Smooth muscle cell (in vitro differentiated cells): Measurements from ENCODE around the gene HEYL. TPM values are rescaled to one million over a fixed set of nuclear protein-coding genes. Genes with fewer than 3 reads are reported as not detected.

Experiments
- DNase-seq: peaks from one replicate; lab custom pipeline; 2025; ENCODE audit not compliant: unreplicated experiment; lab: John Stamatoyannopoulos, UW
- H2AFZ ChIP-seq: fragments of 200-600 bp; sonication (generic); 2 replicates; pipeline ENCODE4 v1.6.0; 2016; ENCODE audit warnings: antibody characterized with exemption, low read depth, mild to moderate bottlenecking
- H3F3A ChIP-seq: fragments of 200-600 bp; sonication (generic); 2 replicates; pipeline ENCODE4 v1.6.0; 2017; ENCODE audit warnings: antibody characterized with exemption, low read depth
- H3K27ac ChIP-seq: fragments of 200-600 bp; sonication (generic); 2 replicates; pipeline ENCODE4 v1.5.1; 2016; ENCODE audit warnings: low read depth, mild to moderate bottlenecking
- H3K27me3 ChIP-seq: fragments of 200-600 bp; sonication (generic); 2 replicates; pipeline ENCODE4 v1.6.1; 2016; ENCODE audit warnings: low read depth, mild to moderate bottlenecking
- H3K36me3 ChIP-seq: fragments of 200-600 bp; sonication (generic); 2 replicates; pipeline ENCODE4 v1.5.1; 2016; ENCODE audit warnings: low read depth
- H3K4me1 ChIP-seq: fragments of 200-600 bp; sonication (generic); 2 replicates; pipeline ENCODE4 v1.5.1; 2016; ENCODE audit warnings: low read depth
- H3K4me2 ChIP-seq: fragments of 200-600 bp; sonication (generic); 2 replicates; pipeline ENCODE4 v1.6.0; 2016; ENCODE audit warnings: mild to moderate bottlenecking
- H3K4me3 ChIP-seq: fragments of 200-600 bp; sonication (generic); 2 replicates; pipeline ENCODE4 v1.5.1; 2016; ENCODE audit warnings: mild to moderate bottlenecking
- H3K79me2 ChIP-seq: fragments of 200-600 bp; sonication (generic); 2 replicates; pipeline ENCODE4 v1.6.0; 2016; ENCODE audit warnings: low read depth, mild to moderate bottlenecking
- H3K9ac ChIP-seq: fragments of 200-600 bp; sonication (generic); 2 replicates; pipeline ENCODE4 v1.6.0; 2016; ENCODE audit warnings: low read depth
- H3K9me3 ChIP-seq: fragments of 200-600 bp; sonication (generic); replicated peaks from 2 replicates; pipeline ENCODE4 v1.5.1; 2016; ENCODE audit warnings: low read depth
- H4K20me1 ChIP-seq: fragments of 200-600 bp; sonication (generic); 2 replicates; pipeline ENCODE4 v1.6.0; 2016; ENCODE audit warnings: low read depth
- CTCF ChIP-seq: fragments of 200-600 bp; sonication (generic); IDR thresholded peaks from 2 replicates; pipeline ENCODE4 v1.5.1; 2017; ENCODE audit warnings: borderline replicate concordance, mild to moderate bottlenecking, antibody characterized with exemption; ENCODE audit not compliant: insufficient read depth, poor library complexity, severe bottlenecking
- WGBS: methylation state at CpG from one replicate; pipeline ENCODE4 v1.1.7; 2016; ENCODE audit warnings: low lambda C conversion rate; 5-methylcytosine and 5-hydroxymethylcytosine counted together
- polyA plus RNA-seq: library from polyadenylated mRNA; unstranded; fragments of >200 nt; fragmentation: Nextera tagmentation; extraction: Ambion mirVana; gene quantifications from 2 replicates; pipeline ENCODE4 v1.2.1, GENCODE V29; 2016
- total RNA-seq: library from RNA; depleted of rRNA; stranded (reverse); fragments of >200 nt; gene quantifications from 2 replicates; pipeline ENCODE4 v1.2.3, GENCODE V29; 2014

HEYL gene
- total and polyA plus RNA-seq, 2 experiments from 2014 or later: 7.8 to 16.5 TPM

GRCh38 chr1:39679821-39680220 is 40.4 kb upstream of the HEYL start:
- TF ChIP-seq CTCF: no peak
- Histone ChIP-seq H2AFZ (no peak overlapping the region), H3K4me3 (no peak overlapping the region), H3K79me2 (no peaks in the 10 kb centered on the region), H3F3A (no peaks in the 10 kb centered on the region), H3K27me3 (peaks cover 92% of the 10 kb centered on the region), H3K36me3 (no peaks in the 10 kb centered on the region), H3K4me1 (no peaks in the 10 kb centered on the region), H3K27ac (no peak overlapping the region), H3K9ac (no peak overlapping the region), H3K4me2 (no peak overlapping the region), H3K9me3 (no peaks in the 10 kb centered on the region), H4K20me1 (no peaks in the 10 kb centered on the region)
- no peak for DNase-seq
- WGBS: 56% methylated on average over 2 of the region's 2 CpGs

GRCh38 chr1:39678889-39679288 is 39.4 kb upstream of the HEYL start:
- no peak overlapping the region for H3K4me2 ChIP-seq
- H3F3A ChIP-seq: no peaks in the 10 kb centered on the region
- H3K79me2 ChIP-seq: no peaks in the 10 kb centered on the region
- no peak for TF ChIP-seq CTCF
- no peaks in the 10 kb centered on the region for H4K20me1 ChIP-seq
- DNase-seq: no peak
- no peak overlapping the region for H3K27ac ChIP-seq
- H3K9me3 ChIP-seq: no peaks in the 10 kb centered on the region
- H2AFZ ChIP-seq: no peak overlapping the region
- H3K4me3 ChIP-seq: no peak overlapping the region
- 54% methylated on average over 2 of the region's 2 CpGs for WGBS
- no peaks in the 10 kb centered on the region for H3K4me1 ChIP-seq
- H3K36me3 ChIP-seq: no peaks in the 10 kb centered on the region
- H3K27me3 ChIP-seq: peaks cover 92% of the 10 kb centered on the region
- H3K9ac ChIP-seq: no peak overlapping the region

GRCh38 chr1:39677645-39678044 is 38.2 kb upstream of the HEYL start:
- Histone ChIP-seq H3K79me2 (no peaks in the 10 kb centered on the region), H3K4me1 (no peaks in the 10 kb centered on the region), H3K27ac (no peak overlapping the region), H3K4me3 (no peak overlapping the region), H3F3A (no peaks in the 10 kb centered on the region), H3K4me2 (no peak overlapping the region), H3K9me3 (no peaks in the 10 kb centered on the region), H4K20me1 (no peaks in the 10 kb centered on the region), H3K9ac (no peak overlapping the region), H3K36me3 (no peaks in the 10 kb centered on the region), H2AFZ (no peak overlapping the region), H3K27me3 (peaks cover 92% of the 10 kb centered on the region)
- 78% methylated on average over 4 of the region's 4 CpGs for WGBS
- DNase-seq: no peak
- TF ChIP-seq CTCF: no peak

- Histone ChIP-seq H3K27ac (no peak overlapping the region), H3K79me2 (no peaks in the 10 kb centered on the region), H4K20me1 (no peaks in the 10 kb centered on the region), H3F3A (no peaks in the 10 kb centered on the region), H3K9me3 (no peaks in the 10 kb centered on the region), H3K27me3 (peaks cover 92% of the 10 kb centered on the region), H3K4me2 (no peak overlapping the region), H3K4me3 (no peak overlapping the region), H2AFZ (no peak overlapping the region), H3K9ac (no peak overlapping the region), H3K4me1 (no peaks in the 10 kb centered on the region), H3K36me3 (no peaks in the 10 kb centered on the region)
- no peak for TF ChIP-seq CTCF
- no peak for DNase-seq
- 82% methylated on average over 6 of the region's 6 CpGs for WGBS
Observed at GRCh38 chr1:39676948-39677548, 37.6 kb upstream of the HEYL start.
